Measurements from ENCODE around the gene RBM41.

Gene RBM41

GRCh38 chrX:107014936-107015335 is 103.7 kb downstream of the RBM41 start:
- DNase-seq, result no peak

Data from MV-4-11 (cell line).